HG02970 (cell line): Measurements from ENCODE around the gene PDIA5.

Source experiments
- ATAC-seq: cut with Tn5 transposase; IDR thresholded peaks from one replicate; pipeline ENCODE4 v1.9.1; 2021; ENCODE audit warnings: mild to moderate bottlenecking, moderate library complexity, moderate number of reproducible peaks; ENCODE audit not compliant: unreplicated experiment, low FRiP score

The PDIA5 gene

GRCh38 chr3:123066896-123067688, at the start of gene PDIA5:
Gene PDIA5, plus strand, starts transcription at chr3:123067025. Its CDS starts 140 bp downstream, at chr3:123067165.
- no peak for ATAC-seq

DNA sequence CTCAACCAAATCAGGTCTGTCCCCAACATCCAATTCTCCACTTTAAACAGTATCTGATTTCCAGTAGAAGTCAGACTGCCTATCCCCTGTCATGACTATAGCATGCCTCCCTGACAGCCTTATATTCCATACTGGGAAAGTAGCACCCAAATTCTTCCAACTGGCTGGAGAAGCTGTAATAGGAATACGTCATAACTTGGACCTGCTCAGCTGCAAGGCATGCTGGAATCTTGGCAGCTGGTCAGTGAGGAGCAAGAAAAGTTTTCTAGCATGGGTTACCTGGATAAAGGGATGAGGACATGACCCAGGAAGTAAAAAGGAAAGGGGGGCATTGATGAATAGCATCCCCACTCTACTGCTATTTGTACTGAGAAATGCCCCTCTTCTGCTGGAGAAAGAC, 48.1 kb upstream of the PDIA5 start:
- ATAC-seq, result no peak

DNA sequence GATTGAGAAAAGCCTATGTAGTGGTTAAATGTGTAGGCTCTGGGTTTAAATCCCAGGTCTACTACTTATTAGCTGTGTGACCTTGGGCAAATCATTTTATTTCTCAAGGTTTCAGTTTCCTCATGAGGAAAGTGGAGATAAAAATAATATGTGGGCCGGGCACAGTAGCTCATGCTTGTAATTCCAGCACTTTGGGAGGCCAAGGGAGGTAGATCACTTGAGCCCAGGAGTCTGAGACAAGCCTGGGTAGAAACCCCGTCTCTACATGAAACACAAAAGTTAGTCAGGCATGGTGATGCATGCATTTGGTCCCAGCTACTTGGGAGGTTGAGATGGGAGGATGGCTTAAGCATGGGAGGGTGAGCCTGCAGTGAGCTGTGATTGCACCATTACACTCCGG, 47.7 kb upstream of the PDIA5 start:
- ATAC-seq, result no peak

DNA sequence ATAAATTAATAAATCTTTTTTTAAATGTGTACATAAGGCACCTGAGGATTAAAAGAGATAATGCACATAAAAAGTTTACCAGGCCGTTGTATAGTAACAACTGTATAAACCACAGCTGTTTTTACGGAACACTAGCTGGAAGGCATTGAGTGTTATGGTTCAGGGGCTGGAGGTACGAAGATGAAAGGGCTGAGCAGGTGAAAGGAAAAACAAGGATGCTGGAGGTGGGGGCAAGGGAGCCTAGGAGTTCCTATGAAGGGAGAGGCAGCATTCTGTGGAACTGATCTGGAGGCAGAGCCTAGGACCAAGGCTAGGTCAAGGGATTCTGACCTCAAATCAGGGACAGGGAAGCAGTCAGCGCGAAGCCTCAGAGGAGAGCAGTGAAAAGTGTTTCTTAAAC, 47.2 kb upstream of the PDIA5 start:
- ATAC-seq, result no peak

- ATAC-seq, result no peak
Measured at GRCh38 chr3:123020709-123021108, 46.1 kb upstream of the PDIA5 start.

DNA sequence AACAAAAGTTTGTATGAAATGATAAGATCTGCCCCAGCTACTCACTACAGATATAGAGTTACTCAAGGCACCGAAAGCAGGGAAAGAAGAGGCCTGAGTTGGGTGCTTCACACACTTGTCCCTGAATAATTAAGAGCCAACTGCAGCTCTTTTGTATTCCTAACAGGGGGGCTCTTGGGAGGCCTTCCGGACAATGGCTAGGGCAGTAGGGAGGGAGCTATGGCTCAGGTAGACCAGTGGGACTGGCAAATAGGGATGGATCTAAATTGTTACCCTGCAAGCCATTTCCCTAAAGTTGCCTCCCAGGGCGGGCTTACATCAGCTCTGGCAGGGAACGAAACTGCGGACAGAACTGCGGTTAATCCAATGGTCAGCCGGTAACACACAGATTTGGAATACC, 45.4 kb upstream of the PDIA5 start:
- no peak for ATAC-seq

DNA sequence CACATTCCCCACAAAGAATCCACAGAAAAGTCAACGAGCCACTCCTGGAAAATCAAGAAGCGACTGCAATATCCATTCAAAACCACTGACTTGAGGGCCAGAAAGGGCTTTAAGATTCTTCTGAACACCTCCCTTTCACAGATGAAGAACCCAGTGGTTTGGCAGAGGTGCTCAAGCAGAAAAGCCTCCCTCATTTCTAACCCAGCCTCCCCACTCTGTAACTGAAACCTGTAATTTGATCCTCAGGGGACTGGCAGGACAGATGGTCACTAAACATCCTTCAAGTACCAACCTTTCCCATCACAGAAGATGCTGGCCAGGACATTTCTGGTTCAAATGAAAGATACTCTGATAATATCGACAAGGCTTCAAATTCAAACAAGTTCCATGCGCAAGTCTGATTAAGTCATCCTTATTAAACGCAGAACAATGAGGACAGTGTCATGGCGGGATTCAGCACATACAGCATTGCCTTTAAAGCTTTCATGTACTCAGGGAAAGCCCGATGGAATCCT, 44.8 kb upstream of the PDIA5 start:
- no peak for ATAC-seq

- ATAC-seq, result no peak
Measured at GRCh38 chr3:123024056-123024455, 42.8 kb upstream of the PDIA5 start.

GRCh38 chr3:123025642-123026521, 40.9 kb upstream of the PDIA5 start:
- ATAC-seq, result no peak

- no peak for ATAC-seq
Measured at GRCh38 chr3:123026565-123027291, 40.1 kb upstream of the PDIA5 start.

DNA sequence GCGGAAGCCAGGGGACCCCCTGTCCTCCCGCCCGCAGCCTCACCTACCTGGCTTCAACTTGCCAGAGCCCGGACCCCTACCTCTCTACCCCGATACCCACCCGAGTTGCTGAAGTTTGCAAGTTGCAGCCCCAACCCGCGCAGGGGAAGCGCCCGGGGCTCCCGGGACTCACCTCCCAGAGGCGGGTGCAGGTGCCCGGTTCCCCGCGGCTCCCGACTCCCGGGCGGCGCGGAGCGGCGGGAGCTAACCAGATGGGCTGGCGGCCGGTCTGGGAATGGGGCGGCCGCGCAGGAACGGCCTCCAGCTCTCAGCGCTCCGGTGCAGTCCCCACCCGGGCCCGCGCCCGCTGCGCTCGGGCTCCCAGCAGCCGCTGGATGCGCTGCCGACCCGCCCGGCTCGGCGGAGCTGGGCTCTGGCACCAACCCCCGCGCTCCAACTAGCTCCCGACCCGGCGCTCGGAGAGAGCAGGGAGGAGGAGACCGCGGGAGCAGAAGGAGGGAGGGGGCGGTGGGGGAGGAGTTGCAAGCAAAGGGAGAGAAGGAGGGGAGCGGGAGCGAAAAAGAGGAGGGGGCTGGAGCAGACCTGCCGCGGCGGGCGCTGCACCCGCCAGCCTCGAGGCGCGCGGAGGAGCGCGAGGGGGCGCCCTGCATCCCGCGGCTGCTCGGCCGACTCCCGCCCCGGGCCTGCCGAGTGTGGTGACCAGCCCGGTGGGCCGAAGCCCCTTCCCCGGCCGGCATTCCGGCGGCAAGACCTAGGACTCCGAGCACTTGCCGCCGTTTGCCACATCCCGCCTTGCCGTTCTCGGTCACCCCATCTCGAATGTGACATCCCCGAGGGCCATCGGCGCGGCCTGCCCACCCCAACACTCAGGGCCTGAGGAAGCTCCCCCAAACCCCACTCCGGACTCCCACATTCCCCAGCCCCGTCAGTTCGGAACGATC, 39.3 kb upstream of the PDIA5 start, which contains the start of gene SEMA5B:
TSS of gene SEMA5B (minus strand) at position 472 of the 941 bp plus-strand sequence. CDS start 66,500 bp downstream, outside the sequence.
- ATAC-seq, result no peak

DNA sequence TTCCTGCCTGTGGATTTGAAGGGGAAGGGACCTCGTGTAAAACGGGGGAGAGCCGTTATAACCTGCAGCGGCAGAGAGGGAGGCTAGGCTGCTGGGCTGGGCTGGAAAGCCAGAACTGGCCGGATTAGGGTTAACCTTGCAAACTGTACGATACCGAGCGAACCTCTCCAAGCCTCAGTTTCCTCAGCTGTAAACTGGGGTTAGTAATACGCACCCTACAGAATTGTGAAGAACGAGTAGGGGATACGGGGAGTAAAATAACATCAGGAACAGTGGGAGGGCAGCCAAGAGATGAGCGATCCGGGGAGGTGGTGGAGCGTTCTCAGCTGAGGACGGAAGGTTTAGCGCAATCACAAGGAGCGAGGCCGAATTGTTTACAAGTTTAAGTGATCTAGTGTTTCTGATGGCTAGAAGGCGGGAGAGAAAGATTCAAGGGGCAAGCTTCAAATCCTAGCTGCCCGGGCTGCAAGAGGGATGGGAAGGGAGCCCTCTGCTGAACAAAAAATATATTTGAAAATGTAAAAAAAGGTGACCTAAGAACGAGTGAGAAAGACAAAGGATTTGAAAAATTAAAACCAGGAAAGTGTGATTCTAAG, 38.5 kb upstream of the PDIA5 start:
- no peak for ATAC-seq

DNA sequence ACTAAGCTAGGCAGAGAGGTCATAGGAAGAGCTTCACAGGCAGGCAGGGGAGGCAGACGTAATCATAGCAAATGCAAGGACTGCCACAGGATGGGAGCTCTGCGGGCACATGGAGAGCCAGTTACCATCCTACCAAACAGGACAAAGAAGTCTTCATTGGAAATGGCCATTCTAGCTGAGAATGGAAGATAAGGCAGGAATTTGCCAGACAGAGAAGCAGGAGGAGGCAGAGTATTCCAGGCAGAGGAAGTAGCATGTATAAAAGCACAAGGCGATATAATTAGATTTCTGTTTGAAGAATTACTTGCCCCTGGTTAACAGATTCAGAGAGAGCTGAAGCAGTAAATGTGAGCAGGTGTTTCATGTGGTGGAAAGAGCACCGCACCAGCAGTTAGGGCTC, 35.8 kb upstream of the PDIA5 start:
- ATAC-seq, result no peak

DNA sequence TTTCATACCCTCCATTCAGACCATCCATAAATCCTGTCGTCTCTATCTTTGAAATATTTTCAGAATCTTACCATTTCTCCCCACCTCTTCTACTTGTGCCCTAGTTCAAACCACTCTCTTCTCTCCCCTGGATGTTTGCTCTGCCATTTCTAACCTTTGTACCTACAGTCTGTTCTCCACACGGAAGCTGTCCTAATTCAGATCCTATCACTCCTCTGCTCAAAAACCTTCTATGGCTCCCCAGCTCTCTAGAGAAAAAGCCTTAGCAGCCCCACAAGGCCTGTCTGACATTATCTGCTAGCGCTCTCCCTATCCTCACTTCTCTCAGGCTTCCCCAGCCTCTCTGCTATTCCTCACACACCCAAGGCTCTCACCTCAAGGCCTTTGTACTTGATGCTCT, 34.8 kb upstream of the PDIA5 start:
- no peak for ATAC-seq

- no peak for ATAC-seq
Measured at GRCh38 chr3:123034120-123034519, 32.7 kb upstream of the PDIA5 start.

DNA sequence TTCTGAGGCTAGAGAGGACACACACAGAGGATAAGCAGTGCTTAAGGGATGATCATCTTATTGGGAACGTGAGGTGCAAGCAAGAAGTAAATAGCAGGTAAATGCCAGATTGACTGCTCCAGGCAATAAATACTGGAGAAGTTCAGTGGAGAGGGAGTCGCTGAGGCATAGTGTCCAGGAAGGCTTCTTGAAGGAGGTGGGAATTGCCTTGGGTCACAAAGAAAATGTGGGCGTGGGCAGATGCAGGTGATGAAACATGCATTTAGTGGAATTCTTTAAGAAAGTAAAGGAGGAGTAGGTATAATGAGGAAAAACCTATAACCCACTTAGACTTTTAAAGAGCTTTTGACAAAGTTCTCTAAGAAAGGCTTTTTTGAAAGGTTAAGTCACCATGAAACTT, 31.8 kb upstream of the PDIA5 start:
- no peak for ATAC-seq

DNA sequence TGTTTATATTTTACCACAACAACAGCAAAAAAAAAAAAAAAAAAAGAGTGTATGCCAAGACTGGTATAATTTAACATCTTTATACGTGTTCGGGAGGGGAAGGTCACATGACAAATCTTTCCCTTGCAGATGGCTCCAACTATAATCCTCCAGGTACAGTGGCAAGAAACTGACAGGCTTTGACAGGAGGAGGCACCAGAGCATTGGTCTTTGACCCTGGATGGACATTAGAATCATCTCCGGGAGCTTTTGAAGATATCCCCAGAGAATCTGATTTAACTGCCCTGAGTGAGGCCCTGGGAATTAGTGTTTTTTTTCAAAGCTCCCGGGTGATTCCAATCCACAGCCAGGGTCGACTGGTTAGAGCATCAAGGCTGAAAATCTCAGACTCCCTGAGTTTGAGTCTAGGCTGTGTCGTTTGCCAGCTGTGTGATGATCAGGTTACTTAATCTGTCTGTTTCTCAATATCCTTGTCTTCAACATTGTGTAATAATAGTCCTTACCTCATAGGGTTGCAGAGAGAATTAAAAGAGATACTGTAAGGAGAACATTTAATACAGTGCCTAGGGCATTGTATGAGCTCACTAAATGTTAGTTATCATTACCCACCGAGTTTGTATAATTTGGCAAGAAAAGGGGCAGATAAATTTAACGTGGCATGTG, 30.3 kb upstream of the PDIA5 start:
- no peak for ATAC-seq

- ATAC-seq, result no peak
Measured at GRCh38 chr3:123037015-123037375, 29.8 kb upstream of the PDIA5 start.

DNA sequence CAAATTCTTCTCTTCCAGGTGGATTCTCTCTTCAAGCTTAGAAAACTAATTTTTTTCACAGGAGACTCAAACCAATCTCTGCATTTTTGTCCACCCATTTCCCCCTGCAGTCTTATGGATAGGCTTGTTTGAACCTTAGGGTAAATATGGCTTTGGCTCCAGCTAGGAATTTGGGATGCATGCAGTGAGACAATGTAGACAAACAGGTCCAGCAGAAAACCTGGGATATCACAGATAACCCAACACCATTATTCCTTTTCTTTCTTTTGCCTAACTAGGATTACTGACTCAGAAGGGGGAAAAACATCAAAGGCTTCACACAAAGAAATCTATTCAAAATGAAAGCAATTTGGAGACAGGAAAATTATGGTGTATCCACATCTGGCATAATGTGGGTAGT, 28.1 kb upstream of the PDIA5 start:
- no peak for ATAC-seq
